GM18951 (cell line): ENCODE measurements around the gene RBM28.

ENCODE experiments used
- POLR2A ChIP-seq: IDR thresholded peaks from 4 replicates; pipeline ENCODE4 v1.6.1; 2011; ENCODE audit warnings: mild to moderate bottlenecking; ENCODE audit not compliant: insufficient read length, insufficient read depth; ENCODE audit errors: extremely low read depth
- in situ Hi-C: fragments of 300-500 bp; cut with MboI; formaldehyde crosslinking; loops from one replicate; pipeline ENCODE4 v1.12.0; 2022; ENCODE audit warnings: low sequenced_read_pairs, mixed read lengths, inconsistent platforms; ENCODE audit not compliant: unreplicated experiment

The RBM28 gene

GRCh38 chr7:128351296-128352152, 7.8 kb upstream of the RBM28 start:
- no peak for TF ChIP-seq POLR2A
- in situ Hi-C loops: no loop called here

- in situ Hi-C loops: no loop called here
- TF ChIP-seq POLR2A: no peak
Observed at GRCh38 chr7:128350708-128351295, 7.1 kb upstream of the RBM28 start.

GRCh38 chr7:128349466-128349825, 5.7 kb upstream of the RBM28 start:
- in situ Hi-C loops: no loop called here
- no peak for TF ChIP-seq POLR2A

- no peak for TF ChIP-seq POLR2A
- in situ Hi-C loops: no loop called here
Observed at GRCh38 chr7:128347647-128348097, 4.0 kb upstream of the RBM28 start.

GRCh38 chr7:128344431-128344774, 695 bp upstream of the RBM28 start:
- in situ Hi-C loops: no loop called here
- no peak for TF ChIP-seq POLR2A

GRCh38 chr7:128341733-128342132, 2.0 kb downstream of the RBM28 start:
- in situ Hi-C loops: no loop called here
- no peak for TF ChIP-seq POLR2A

- no peak for TF ChIP-seq POLR2A
- in situ Hi-C loops: no loop called here
Observed at GRCh38 chr7:128335730-128336129, 8.0 kb downstream of the RBM28 start.

- in situ Hi-C loops: no loop called here
- TF ChIP-seq POLR2A: no peak
Observed at GRCh38 chr7:128324368-128324680, 19.4 kb downstream of the RBM28 start.

GRCh38 chr7:128323459-128324367, 20.0 kb downstream of the RBM28 start:
- no peak for TF ChIP-seq POLR2A
- in situ Hi-C loops: no loop called here

GRCh38 chr7:128323040-128323439, 20.7 kb downstream of the RBM28 start:
- in situ Hi-C loops: no loop called here
- TF ChIP-seq POLR2A: no peak

- in situ Hi-C loops: no loop called here
- no peak for TF ChIP-seq POLR2A
Observed at GRCh38 chr7:128322040-128322643, 21.6 kb downstream of the RBM28 start.

GRCh38 chr7:128321044-128321422, 22.7 kb downstream of the RBM28 start:
- in situ Hi-C loops: no loop called here
- no peak for TF ChIP-seq POLR2A

GRCh38 chr7:128318691-128319090, 25.0 kb downstream of the RBM28 start:
- in situ Hi-C loops: no loop called here

More at GRCh38 chr7:128318691-128319090, 25.0 kb downstream of the RBM28 start:
- TF ChIP-seq POLR2A: no peak
